ENCODE measurements around the gene B3GALT5.
"Not testable (repeated sequence)": the region's sequence is repeated elsewhere in the genome, so short reads cannot be mapped to it uniquely, and the experiment has no call there.

The B3GALT5 gene

DNA sequence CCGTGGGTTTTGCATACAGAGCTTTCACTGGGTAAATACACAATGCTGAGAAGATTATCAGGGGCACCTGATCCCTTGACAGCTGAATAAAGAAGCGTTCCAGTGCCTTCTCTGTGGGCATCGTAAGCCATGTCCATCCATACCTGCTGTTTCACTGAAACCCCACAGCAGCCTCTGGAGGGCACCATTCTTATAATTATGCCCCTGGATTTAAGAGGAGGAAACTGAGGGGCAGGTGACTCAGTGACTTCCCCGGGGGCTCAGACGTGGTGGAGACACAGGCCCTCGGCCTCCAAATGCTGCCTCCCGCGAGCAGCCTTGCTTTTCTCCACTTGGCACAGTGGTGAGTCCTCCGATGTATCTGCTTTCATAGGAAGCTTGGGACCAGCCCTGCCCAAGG lies 56.7 kb downstream of the B3GALT5 start:
- no peak for DNase-seq

DNA sequence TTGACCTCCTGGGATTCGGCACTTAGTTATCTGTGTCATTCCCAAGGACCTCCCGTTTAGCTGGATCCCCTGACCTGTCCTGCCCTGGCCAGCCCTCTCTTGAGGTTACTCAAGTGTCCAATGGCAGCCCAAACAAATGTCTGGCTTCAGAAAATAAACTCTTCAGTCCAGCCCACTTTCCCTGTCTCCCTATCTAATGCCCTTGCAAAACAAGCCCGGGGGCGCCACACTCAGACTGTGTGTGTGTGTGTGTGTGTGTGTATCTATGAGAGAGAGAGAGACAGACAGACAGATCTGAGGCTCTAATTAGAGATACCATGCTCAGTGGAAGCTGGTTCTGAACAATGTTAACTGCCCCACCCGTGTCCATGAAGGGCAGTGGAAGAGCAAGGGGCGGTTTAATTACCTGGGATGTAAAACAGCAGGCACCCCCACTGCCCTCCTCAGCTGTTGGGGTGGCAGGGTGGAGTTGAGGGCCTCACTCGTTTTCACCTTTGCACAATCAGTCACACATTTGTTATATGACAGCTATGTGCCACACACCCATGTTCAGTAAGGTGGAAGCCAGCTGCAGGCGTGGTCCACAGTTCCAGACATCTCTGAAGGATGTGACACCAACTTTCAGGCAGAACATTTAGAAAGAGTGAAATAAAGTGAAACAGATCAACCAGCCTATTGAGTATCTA lies 57.4 kb downstream of the B3GALT5 start:
- DNase-seq: no peak

DNA sequence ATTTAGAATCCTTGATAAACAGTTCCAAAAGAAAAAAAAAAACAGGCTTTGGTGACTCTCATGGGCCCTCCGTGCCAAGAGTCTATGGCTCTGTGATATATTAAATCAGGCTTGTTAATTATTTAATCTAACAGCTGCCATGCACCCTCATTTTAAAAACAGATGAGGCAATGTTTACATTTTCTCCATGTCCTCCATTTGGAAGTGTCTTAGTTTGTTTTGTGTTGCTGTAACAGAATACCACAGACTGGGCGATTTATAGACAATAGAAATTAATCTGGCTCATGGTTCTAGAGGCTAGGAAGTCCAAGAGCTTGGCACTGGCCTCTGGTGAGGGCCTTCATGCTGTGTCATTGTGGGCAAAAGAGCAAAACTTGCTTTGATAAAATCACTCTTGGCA lies 58.0 kb downstream of the B3GALT5 start:
- DNase-seq: no peak

DNA sequence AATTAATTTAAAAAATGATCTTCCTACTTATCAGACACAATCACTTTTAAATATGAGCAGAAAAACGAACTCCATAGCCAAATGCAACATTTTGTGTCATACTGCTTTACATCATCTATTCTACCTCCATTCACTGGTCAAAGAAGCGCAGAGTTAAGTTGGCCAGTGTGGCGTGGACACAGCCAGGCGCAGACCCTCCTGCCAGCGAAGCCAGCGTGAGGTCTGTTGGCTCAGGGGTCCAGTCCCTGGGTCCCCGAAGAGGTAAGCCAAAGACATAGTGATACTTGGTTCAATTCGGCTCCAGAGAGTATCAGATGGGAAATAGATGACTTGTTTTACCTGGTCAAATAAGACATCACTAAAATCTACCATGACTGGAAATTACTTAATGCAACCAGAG lies 59.2 kb downstream of the B3GALT5 start:
- DNase-seq: no peak

DNA sequence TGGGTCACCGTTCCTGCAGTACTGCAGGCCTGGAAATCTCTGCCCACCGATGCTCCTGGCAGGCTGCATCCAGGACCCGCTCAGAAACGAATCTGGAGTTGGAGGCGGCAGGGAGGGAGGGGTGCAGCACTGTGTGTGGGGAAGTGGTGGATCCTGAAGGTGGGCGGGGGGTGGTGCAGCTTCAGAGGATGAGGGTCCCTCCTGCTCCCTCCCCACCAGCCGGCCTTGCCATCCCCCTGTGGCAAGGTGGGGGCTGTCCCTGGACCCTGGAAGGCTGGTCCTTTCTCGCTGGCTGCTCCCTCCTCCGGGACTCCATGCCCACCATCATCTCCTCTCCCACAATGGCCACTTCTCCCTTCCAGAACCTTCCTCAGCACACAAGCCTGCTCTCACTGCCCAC lies 60.4 kb downstream of the B3GALT5 start:
- no peak for DNase-seq

DNA sequence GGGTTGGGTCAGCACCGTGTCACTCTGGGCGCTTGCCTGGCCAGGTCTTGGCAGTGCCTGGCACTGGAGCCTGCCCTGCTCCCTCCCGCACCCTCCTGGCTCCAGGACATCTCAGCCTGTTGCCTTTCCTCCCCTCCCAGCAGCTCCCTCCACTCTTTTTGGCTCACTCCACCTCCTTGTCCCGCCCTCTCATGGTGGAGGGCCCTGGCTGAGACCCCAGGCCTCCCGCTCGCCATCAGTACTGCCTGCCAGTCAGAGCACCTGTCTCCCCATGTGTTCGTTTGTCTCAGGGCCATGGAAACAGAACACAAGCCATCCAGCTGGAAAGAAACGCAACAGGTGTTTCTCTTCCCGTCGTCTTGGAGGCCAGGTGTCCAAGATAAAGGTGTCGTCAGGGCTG lies 61.0 kb downstream of the B3GALT5 start:
- DNase-seq: no peak

DNA sequence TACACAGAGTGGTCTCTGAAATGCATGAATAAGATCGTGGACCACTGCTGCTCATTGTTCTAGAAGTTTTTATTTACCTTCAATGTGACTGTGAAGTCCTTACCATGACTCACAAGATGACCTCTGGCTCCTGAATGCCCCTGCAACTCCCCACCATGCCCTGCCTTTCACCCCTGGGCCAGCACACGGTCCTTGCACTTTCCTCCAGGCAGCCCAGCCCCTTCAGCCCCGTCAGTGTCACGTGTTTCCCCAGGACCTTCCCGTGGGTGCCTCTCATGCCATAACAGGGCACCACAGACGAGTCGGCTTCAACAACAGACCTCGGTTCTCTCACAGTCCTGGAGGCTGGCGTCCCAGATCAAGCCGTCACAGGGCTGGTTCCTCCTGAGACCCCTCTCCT lies 62.1 kb downstream of the B3GALT5 start:
- no peak for DNase-seq

DNA sequence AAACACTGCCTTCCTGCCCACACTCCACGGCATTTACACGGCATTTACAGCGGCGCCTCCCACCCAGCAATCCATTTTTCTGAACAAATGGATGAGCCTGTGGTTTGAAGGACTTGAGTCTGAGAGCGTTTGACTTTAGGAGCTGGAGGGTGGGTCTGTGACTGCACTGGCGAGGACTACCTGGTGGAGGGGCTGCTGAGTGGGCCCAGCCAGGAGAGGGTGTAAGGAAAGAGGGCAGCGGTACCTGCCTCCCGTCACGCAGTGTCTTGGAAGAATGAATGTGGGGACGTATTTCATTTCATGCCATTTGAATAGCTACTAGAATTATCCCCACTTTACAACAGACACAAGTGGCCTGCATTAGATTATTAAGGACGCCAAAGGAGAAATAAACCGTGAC lies 62.9 kb downstream of the B3GALT5 start:
- no peak for DNase-seq

DNA sequence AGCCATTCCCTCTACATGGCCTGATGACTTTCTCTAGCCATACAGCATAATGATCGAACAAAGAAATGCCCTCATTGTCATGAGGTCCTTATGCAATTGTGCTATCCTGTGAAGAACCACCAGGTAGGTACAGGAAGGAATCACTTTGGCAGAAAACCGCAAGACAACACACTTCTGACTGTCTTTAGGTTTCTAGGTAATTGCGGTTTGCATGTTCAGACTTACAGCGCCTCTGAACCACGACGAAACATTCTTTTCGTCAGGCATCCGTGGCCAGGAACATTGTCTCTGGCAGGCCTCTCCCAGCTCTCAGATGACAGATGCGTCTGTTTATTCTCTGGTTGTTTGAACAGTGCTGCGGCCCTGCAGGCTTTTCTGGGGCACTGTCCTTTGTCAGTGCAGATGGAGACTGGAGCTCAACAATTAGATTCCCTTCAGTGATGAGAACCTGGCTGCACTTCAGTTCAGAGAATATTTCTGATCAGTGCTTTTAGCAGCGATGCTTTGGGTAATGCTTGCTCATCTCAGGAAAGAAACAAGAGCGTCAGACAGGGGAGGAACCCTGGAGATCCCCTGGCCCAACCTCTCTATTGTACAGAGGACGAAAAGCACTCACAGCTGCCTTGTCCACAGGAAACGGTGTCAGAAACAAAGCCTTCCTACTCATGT lies 63.4 kb downstream of the B3GALT5 start:
- peak in 1 of 2 experiments; percentile 16 for DNase-seq

DNA sequence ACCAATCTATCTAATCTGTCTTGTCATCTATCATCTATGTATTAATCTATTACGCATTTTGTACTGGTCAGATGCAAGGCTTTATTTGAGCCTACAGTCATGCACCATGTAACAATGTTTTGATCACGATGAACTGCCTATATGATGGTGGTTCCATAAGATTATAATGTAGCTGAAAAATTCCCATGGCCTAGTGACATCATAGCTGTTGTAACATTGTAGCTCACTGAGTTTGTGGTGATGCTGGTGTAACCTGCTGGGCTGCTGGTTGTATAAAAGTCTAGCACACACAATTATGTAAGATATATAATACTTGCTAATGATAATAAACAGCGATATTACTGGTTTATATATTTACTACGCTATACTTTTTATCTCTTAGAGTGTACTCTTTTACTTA lies 67.5 kb downstream of the B3GALT5 start:
- no peak for DNase-seq

DNA sequence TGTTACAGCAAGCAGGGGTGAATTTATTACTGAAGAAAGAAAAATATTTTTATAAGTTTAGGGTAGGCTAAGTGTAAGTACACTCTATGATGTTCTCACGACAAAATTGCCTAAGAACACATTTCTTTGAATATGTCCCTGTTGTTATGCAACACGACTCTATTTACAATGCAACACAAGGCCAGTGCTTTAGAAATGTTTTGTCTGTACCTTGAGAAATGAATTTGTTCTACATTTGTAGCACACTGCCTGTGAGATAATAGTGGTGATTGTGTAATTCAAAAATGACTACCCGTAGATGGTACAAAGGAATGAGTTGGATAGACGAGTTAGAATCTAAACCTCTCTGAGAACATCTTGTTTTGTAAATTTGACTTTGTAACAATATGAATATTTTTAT lies 68.5 kb downstream of the B3GALT5 start:
- no peak for DNase-seq

DNA sequence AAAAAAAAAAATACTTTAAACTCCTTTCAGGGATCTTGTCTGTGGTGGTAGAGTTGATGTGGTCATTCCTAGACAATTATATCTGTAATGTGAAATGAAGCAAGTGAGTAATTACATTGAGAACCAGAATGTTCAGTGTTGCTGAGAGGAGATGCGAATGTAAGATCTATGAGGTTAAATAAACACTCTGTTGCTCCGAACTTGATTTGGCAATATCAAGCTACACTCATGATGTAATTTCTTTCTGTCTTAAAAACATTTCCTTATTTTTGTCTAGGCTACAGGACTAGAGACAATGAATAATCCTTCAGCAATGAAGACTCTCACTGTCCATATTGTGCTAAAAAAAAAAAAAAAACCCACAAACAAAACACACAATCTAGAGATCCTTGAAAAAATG lies 69.1 kb downstream of the B3GALT5 start:
- DNase-seq: no peak

DNA sequence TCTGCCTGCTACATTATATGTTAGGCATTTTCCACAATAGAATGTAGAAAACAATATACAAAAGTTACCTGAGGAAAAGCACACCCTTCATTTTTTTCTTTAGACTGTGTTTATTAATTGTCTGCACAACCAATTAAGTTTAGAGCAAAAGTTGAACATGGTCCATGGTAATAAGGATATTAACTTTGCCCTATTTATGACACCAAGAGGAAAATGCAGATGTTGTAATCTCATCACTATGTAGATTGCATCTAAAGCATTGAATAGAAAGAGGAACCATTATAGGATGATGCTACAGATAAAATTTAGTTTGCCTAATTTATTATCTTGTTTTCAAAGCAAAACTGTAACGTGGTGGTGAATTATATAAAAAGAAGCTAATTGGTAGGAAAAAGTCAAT lies 72.5 kb downstream of the B3GALT5 start:
- no peak for DNase-seq

DNA sequence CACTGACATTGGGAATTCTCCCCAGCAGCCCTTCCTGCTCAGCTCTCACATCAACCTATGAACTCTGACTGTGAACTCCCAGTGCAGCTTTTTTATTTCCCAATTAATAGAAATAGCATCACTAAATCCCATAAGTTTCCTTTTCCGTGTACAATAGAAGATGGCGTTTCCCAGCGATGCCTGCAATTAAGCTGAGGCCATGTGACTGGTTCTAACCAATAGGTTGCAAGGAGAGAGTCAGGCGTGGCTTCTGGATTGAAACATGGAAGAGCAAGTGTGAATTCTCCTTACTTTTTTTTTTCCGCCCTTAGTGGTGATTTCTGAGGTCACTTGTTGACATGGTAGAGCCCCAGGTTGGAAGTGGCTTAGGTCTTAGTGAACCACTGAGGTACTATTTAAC lies 73.3 kb downstream of the B3GALT5 start:
- no peak for DNase-seq

DNA sequence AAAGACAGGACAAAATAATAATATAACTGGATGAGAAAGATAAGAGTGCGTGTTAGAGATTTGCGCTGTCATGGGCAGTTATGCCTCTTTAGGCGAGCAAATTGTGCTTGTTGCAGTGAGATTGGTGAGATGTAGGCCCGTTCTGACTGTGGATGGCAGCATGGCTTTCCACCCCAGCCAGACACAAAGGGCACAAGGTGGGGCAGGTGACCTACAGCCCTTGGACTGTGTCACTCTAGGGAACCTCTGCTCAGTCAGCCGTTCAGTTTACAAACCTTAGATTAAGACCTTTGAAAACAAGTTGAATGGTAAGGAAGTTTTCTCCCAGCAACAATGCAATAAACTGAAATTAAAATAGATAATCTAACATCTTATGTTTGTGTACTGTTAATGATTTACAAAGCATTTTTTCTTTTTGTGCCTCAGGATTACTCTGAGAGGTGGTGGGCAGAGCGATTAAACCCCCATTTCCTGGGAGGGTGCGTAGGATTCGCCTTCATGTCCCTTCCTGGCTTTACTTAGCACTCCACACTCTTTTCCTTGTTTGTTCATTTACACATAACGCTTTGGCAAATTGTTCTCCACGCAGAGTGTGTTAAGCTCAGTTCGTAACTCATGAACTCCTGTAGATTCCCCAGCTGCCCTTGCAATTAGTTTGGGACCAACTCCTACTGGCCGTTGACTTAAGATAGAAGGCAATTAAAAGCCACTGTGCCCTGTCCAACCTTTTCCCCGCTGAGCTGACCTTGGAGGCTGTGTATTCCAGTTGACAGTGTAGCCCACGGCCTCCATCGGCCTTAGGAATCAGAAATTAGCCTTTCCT lies 74.1 kb downstream of the B3GALT5 start:
- DNase-seq: no peak

DNA sequence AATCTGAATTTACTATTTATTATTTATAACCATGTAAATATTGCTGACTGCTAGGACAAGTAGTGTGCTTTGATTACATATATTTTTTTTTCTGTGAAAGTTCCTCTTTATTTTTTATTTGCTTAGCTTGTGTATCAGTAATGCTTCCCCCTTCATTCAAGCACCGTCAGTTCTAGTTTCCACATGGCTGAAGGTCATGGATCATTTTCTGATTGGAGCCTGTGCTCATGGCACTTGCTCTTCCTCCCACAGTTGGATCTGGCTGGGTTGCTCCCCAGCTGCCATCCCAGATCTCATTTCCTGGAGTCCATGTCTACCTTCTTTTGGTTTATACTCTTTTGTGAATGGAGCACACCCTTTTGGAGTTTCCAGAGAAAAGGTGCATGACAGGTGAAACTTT lies 75.3 kb downstream of the B3GALT5 start:
- no peak for DNase-seq

DNA sequence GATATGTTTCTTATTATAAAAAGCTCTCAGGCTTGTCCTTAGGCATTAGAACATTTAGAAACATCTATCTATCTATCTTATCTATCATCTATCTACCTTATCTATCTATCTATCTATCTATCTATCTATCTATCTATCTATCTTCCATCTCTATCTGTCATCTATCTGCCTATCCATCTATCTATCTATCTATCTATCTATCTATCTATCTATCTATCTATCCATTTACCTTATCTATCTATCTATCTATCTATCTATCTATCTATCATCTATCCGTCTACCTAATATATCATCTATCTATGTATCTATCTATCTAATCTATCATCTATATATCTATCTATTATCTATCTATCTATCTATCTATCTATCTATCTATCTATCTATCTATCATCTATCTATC lies 77.1 kb downstream of the B3GALT5 start:
- DNase-seq: not testable (repeated sequence)

DNA sequence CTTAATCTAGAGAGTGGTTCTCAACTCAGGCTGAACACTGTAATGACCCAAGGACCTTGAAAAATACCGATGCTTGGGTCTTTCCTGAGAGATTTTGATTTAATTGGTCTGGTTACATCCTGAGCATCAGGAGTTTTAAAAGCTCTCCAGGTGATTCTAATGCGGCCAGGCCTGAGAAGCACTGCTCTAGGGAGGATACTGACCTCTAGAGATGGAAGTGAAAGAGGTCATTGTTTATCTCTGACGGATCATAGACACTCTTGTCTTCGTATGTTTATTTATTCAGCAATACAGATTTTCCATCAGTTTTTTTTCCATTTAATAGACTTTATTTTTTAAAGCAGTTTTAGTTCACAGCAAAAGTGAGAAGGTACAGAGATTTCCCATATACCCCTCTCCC lies 77.7 kb downstream of the B3GALT5 start:
- no peak for DNase-seq

DNA sequence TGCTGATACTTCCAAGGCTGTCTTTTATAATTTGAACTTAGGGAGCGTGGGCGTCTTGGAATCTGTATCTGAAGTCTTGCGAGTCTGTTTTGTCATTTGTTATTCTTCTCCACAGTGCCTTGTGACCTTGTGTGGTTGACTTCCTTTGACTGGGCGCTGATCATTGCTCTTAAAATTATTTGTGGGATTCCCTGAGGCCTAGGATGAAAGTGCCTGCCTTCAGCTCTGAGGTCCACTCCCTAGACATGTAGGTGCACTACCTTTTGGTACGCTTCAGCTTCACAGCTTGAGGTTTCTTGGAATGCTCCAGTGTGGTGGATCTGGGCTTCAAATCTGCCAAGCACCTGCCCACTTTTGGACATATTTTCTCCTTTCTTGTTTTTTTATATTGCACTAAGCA lies 82.0 kb downstream of the B3GALT5 start:
- no peak for DNase-seq

DNA sequence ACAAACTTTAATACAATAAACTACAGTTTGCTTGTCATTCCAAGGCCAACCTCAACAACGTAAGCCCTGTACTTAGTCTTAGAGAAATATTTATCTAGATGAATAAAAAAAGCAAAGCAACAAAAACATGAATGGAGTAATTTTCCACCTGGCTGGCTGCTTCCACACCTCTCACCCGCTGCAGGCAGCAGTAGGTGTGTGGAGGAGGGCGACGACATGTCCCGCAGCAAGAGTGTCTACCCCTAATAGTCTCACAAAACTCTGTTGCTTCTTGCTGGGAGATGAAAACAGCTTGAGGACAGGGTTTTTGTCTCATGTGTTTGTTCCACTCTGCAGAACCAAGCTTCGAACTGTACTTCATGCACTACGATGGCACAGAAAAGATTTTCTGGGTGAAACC lies 83.5 kb downstream of the B3GALT5 start:
- DNase-seq: no peak

DNA sequence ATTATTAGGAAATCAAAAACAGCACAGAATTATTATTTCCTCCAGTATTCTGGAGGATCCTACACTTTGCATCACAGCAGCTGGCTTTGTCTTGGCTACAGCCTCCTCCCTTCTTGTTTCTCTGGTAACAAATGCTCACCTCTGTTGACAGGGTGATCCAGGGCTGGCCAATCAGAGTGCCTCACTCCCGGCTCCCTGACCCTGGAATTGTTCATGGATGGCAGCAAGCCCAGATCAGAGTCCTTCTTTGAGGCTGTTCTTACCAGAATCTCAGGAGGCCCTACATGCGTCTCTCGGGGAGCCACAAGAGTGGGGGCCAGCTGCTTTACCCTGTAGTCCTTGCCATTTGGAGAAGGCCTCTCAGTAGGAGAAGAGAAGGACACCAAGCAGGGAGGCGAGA lies 83.9 kb downstream of the B3GALT5 start:
- DNase-seq: no peak

DNA sequence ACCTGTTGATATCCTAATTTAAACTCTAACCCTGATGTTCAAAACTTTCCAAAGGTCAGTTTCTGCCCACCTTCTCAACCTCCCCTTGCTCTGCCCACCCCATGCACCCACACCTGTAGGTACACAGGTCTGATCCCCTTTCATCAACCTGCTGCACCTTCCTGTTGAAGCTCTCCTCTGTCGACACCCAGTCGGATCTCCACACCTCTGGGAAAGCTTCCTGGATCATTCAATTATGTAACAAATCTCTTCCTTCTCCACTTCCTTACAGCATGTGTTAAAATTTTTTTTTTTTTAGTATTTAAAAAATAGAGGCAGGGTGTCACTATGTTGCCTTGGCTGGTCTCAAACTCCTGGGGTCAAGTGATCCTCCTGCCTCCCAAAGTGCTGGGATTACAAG lies 87.6 kb downstream of the B3GALT5 start:
- DNase-seq: no peak

DNA sequence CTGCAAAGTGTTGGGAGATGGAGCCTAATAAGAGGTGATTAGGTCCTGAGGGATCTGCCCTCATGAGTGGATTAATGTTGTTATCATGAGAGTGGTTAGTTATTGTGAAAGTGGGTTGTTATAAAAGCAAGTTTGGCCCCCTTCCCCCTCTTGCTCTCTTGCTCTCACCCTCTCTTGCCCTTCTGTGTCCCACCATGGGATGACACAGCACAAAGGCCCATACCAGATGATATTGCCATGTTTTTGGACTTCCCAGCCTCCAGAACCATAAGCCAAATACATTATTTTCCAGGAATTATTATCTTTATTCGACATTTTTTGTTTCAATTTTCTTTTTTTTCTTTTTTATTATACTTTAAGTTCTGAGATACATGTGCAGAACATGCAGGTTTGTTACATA lies 90.8 kb downstream of the B3GALT5 start:
- DNase-seq: no peak

DNA sequence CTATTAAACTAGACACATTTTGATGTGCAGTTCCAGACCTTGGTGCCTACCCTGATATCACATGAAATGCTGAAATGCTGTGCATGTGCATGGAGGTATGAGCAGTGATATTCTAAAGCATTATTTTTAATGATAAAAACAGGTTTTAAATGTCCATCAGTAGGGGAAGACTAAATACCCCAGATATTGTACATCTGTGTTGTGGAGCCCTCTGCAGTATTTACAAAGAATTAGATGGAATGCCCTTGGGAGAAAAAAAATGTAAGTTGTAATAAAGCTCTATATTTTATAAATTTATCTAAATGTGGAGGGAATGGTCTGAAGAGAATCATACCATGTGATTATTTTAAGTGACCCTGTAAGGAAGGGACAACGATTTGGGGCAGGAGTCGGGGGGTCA lies 93.1 kb downstream of the B3GALT5 start:
- no peak for DNase-seq

All from NCI-H524 (cell line).